H9 (cell line): ENCODE data around the gene GRID2. TPM values are rescaled to one million over a fixed set of nuclear protein-coding genes. Genes with fewer than 3 reads are reported as not detected.

Source experiments
- DNase-seq: peaks from one replicate; pipeline ENCODE4 v3.0.0-alpha.2; 2017
- H2AFZ ChIP-seq: one replicate; pipeline ENCODE4 v1.6.1; 2013; ENCODE audit warnings: mild to moderate bottlenecking, low read length, control low read depth, moderate library complexity
- H2AK5ac ChIP-seq: 2 replicates; pipeline ENCODE4 v1.6.1; 2013; ENCODE audit warnings: low read length, control low read depth, mixed read lengths; ENCODE audit not compliant: insufficient read length
- H2BK120ac ChIP-seq: one replicate; pipeline ENCODE4 v1.6.1; 2013; ENCODE audit warnings: low read depth, mild to moderate bottlenecking, low read length, control low read depth, inconsistent platforms; ENCODE audit not compliant: poor library complexity, severe bottlenecking
- H2BK12ac ChIP-seq: 2 replicates; pipeline ENCODE4 v1.6.1; 2013; ENCODE audit warnings: low read length, control low read depth, mixed read lengths, low read depth; ENCODE audit not compliant: insufficient read length
- H2BK15ac ChIP-seq: 2 replicates; pipeline ENCODE4 v1.6.1; 2013; ENCODE audit warnings: low read depth, low read length, control low read depth
- H2BK20ac ChIP-seq: one replicate; pipeline ENCODE4 v1.6.1; 2013; ENCODE audit warnings: low read depth, mild to moderate bottlenecking, low read length, control low read depth, inconsistent platforms; ENCODE audit not compliant: poor library complexity, severe bottlenecking
- H2BK5ac ChIP-seq: 2 replicates; pipeline ENCODE4 v1.6.1; 2013; ENCODE audit warnings: low read length, control low read depth, mixed read lengths; ENCODE audit not compliant: insufficient read length
- H3K14ac ChIP-seq: 2 replicates; pipeline ENCODE4 v1.6.1; 2013; ENCODE audit warnings: low read length, control low read depth; ENCODE audit not compliant: insufficient read depth
- H3K18ac ChIP-seq: 2 replicates; pipeline ENCODE4 v1.6.1; 2013; ENCODE audit warnings: low read depth, mild to moderate bottlenecking, mixed read lengths, low read length, control low read depth; ENCODE audit not compliant: insufficient read length
- H3K23ac ChIP-seq: 2 replicates; pipeline ENCODE4 v1.6.1; 2013; ENCODE audit warnings: low read length, control low read depth, mixed read lengths, low read depth; ENCODE audit not compliant: insufficient read length
- H3K23me2 ChIP-seq: 2 replicates; pipeline ENCODE4 v1.6.1; 2013; ENCODE audit warnings: low read depth, mild to moderate bottlenecking, mixed read lengths, low read length, control low read depth; ENCODE audit not compliant: insufficient read length, poor library complexity, severe bottlenecking
- H3K27ac ChIP-seq: 2 replicates; pipeline ENCODE4 v1.5.1; 2013; ENCODE audit warnings: low read length, control low read depth, mixed read lengths, low read depth; ENCODE audit not compliant: insufficient read length
- H3K27me3 ChIP-seq: 2 replicates; pipeline ENCODE4 v1.6.1; 2013; ENCODE audit warnings: low read length, control low read depth, inconsistent platforms; ENCODE audit not compliant: insufficient read depth
- H3K4ac ChIP-seq: 2 replicates; pipeline ENCODE4 v1.6.1; 2013; ENCODE audit warnings: low read depth, mild to moderate bottlenecking, control low read depth, inconsistent platforms, low read length, moderate library complexity
- H3K4me1 ChIP-seq: 2 replicates; pipeline ENCODE4 v1.6.1; 2013; ENCODE audit warnings: low read length, control low read depth, inconsistent platforms; ENCODE audit not compliant: insufficient read depth
- H3K4me2 ChIP-seq: 2 replicates; pipeline ENCODE4 v1.6.1; 2013; ENCODE audit warnings: low read length, control low read depth, mixed read lengths; ENCODE audit not compliant: insufficient read length, insufficient read depth
- H3K56ac ChIP-seq: 2 replicates; pipeline ENCODE4 v1.6.1; 2013; ENCODE audit warnings: low read depth, mild to moderate bottlenecking, mixed read lengths, low read length, control low read depth; ENCODE audit not compliant: insufficient read length
- H3K79me1 ChIP-seq: 2 replicates; pipeline ENCODE4 v1.6.1; 2013; ENCODE audit warnings: low read depth, mild to moderate bottlenecking, moderate library complexity, low read length, control low read depth, inconsistent platforms; ENCODE audit not compliant: insufficient read depth, poor library complexity, severe bottlenecking
- H3K79me2 ChIP-seq: 2 replicates; pipeline ENCODE4 v1.6.1; 2013; ENCODE audit warnings: low read length, control low read depth, inconsistent platforms; ENCODE audit not compliant: insufficient read depth
- H3K9ac ChIP-seq: 2 replicates; pipeline ENCODE4 v1.6.1; 2013; ENCODE audit warnings: low read length, control low read depth, mixed read lengths; ENCODE audit not compliant: insufficient read length; ENCODE audit errors: extremely low read depth
- H3K9me3 ChIP-seq: one replicate; pipeline ENCODE4 v1.6.1; 2013; ENCODE audit warnings: low read depth, low read length, inconsistent platforms; ENCODE audit not compliant: control insufficient read depth
- H3T11ph ChIP-seq: one replicate; pipeline ENCODE4 v1.6.1; 2013; ENCODE audit warnings: mild to moderate bottlenecking, low read length, control low read depth, inconsistent platforms
- H4K20me1 ChIP-seq: one replicate; pipeline ENCODE4 v1.6.1; 2013; ENCODE audit not compliant: control insufficient read depth, insufficient read length, insufficient read depth
- H4K5ac ChIP-seq: 2 replicates; pipeline ENCODE4 v1.6.1; 2013; ENCODE audit warnings: low read depth, mild to moderate bottlenecking, mixed read lengths, low read length, control low read depth; ENCODE audit not compliant: insufficient read length
- H4K8ac ChIP-seq: replicated peaks from 2 replicates; pipeline ENCODE4 v1.6.1; 2013; ENCODE audit warnings: low read length, control low read depth, mixed read lengths, low read depth; ENCODE audit not compliant: insufficient read length
- H4K91ac ChIP-seq: 2 replicates; pipeline ENCODE4 v1.6.1; 2013; ENCODE audit warnings: low read depth, mild to moderate bottlenecking, moderate library complexity, mixed read lengths, low read length, control low read depth; ENCODE audit not compliant: insufficient read length
- H3K27ac Mint-ChIP-seq, 3 experiments: 2 replicates in 2 of 3; 3 replicates in 1 of 3; pipeline ENCODE4 v1.8.0; 2020 to 2021; ENCODE audit warnings: mixed read lengths in 3 of 3, mild to moderate bottlenecking in 1 of 3, moderate library complexity in 1 of 3
- H3K27me3 Mint-ChIP-seq: 2 replicates; pipeline ENCODE4 v1.8.0; 2021; ENCODE audit warnings: low read depth, mild to moderate bottlenecking, moderate library complexity, mixed read lengths
- H3K36me3 Mint-ChIP-seq, 3 experiments: 2 replicates in 2 of 3; 3 replicates in 1 of 3; pipeline ENCODE4 v1.8.0; 2020 to 2021; ENCODE audit warnings: low read depth in 3 of 3, mixed read lengths in 3 of 3; ENCODE audit not compliant: insufficient read depth in 1 of 3
- H3K4me1 Mint-ChIP-seq, 2 experiments: 2 replicates each; pipeline ENCODE4 v1.8.0; 2020; ENCODE audit warnings: mixed read lengths in 2 of 2
- H3K4me3 Mint-ChIP-seq, 2 experiments: 2 replicates in 1 of 2; 3 replicates in 1 of 2; pipeline ENCODE4 v1.8.0; 2020 to 2021; ENCODE audit warnings: mild to moderate bottlenecking in 2 of 2, mixed read lengths in 2 of 2, moderate library complexity in 1 of 2
- H3K9me3 Mint-ChIP-seq, 2 experiments: 2 replicates in 1 of 2; 3 replicates in 1 of 2; pipeline ENCODE4 v1.8.0; 2020; ENCODE audit warnings: mild to moderate bottlenecking in 2 of 2, mixed read lengths in 2 of 2, moderate library complexity in 1 of 2
- CTCF ChIP-seq: fragments of 200-600 bp; sonication (generic); conservative IDR thresholded peaks from 3 replicates; pipeline ENCODE4 v1.8.0; 2021; ENCODE audit warnings: antibody characterized with exemption, mild to moderate bottlenecking
- WGBS: extraction: QIAGEN DNeasy Blood & Tissue Kit; methylation state at CpG from one replicate; pipeline ENCODE4 v1.1.7; 2013; ENCODE audit warnings: missing lambda C conversion rate, low lambda C conversion rate, mixed read lengths; ENCODE audit not compliant: insufficient read length; ENCODE audit errors: extremely low coverage; 5-methylcytosine and 5-hydroxymethylcytosine counted together
- total RNA-seq: library from RNA; stranded (reverse); gene quantifications from 2 replicates; pipeline ENCODE4 v1.2.1, GENCODE V29; 2021

GRID2 gene
- total RNA-seq, 1 experiment from 2014 or later = 21.8 TPM

- no peak overlapping the region for H2BK120ac ChIP-seq
- no peak for DNase-seq
- no peaks in the 10 kb centered on the region for H3K9me3 ChIP-seq
- no peak overlapping the region for H2BK5ac ChIP-seq
- no peak overlapping the region for H2BK20ac ChIP-seq
- H3K18ac ChIP-seq = no peak overlapping the region
- no peak overlapping the region for H2BK15ac ChIP-seq
- H2AK5ac ChIP-seq = no peak overlapping the region
- H4K5ac ChIP-seq = no peak overlapping the region
- H2AFZ ChIP-seq = no peak overlapping the region
- no peak overlapping the region for H2BK12ac ChIP-seq
- H3K9me3 Mint-ChIP-seq = no peaks in the 10 kb centered on the region
- H3K36me3 Mint-ChIP-seq = no peaks in the 10 kb centered on the region
- no peak overlapping the region for H3K56ac ChIP-seq
- WGBS = no CpG with 5 or more reads among the region's 22 CpGs
- H3K4me1 ChIP-seq = peaks cover 4% of the 10 kb centered on the region; the same call in 1 of the 2 replicates
- peak overlapping the region; percentile 83 to 99 for H3K4me3 Mint-ChIP-seq
- H3K14ac ChIP-seq = no peak overlapping the region
- H3K4me1 Mint-ChIP-seq = peaks cover 44 to 54% of the 10 kb centered on the region in 2 experiments
- H3K4ac ChIP-seq = no peak overlapping the region
- no peaks in the 10 kb centered on the region for H3K27me3 ChIP-seq
- H3K23me2 ChIP-seq = peaks cover 24% of the 10 kb centered on the region
- TF ChIP-seq CTCF = no peak
- H4K8ac ChIP-seq = no peak overlapping the region
- no peak overlapping the region for H3K23ac ChIP-seq
- H3K27me3 Mint-ChIP-seq = no peaks in the 10 kb centered on the region
- H4K91ac ChIP-seq = no peak overlapping the region
- H3K79me1 ChIP-seq = no peaks in the 10 kb centered on the region
- H3K79me2 ChIP-seq = no peaks in the 10 kb centered on the region; the same call in 1 of the 2 replicates
- H3K4me2 ChIP-seq = peak overlapping the region; percentile 82
- H4K20me1 ChIP-seq = no peaks in the 10 kb centered on the region
- H3K9ac ChIP-seq = no peak overlapping the region
- H3K27ac Mint-ChIP-seq = peak overlapping the region in 2 of 3 experiments; percentile 87 to 94; a peak in 5 of 7 replicates
- H3T11ph ChIP-seq = no peak overlapping the region
- H3K27ac ChIP-seq = no peak overlapping the region
Measured at GRCh38 chr4:92304121-92304520, 355 bp downstream of the GRID2 start.
